ENCODE measurements around the gene PLCB2. TPM values are rescaled to one million over a fixed set of nuclear protein-coding genes. Genes with fewer than 3 reads are reported as not detected.

PLCB2 gene
- total and polyA plus RNA-seq, 9 of the 15 experiments (the other 6 are each of a cell fraction or from before 2014, with no cell fraction given): 0.37 to 12.3 (median 8.0) TPM

GRCh38 chr15:40241269-40242212, 66.2 kb downstream of the PLCB2 start:
- ATAC-seq: no peak
- no peak overlapping the region for H3K4me2 ChIP-seq (ENCODE audit: insufficient read depth, low read length)
- no peak for FAIRE-seq

GRCh38 chr15:40240619-40241221, 67.0 kb downstream of the PLCB2 start:
- intact Hi-C loops (cut with micrococcal nuclease) (no loop called here), in situ Hi-C loops (cut with MboI) (no loop called here)
- H3K27me3 ChIP-seq (ENCODE audit: control insufficient read depth in 2 of 2, insufficient read depth in 2 of 2, low read length in 2 of 2): peaks cover 0 to 7% of the 10 kb centered on the region in 2 experiments; a peak in 1 of 5 replicates
- POLR2A ChIA-PET: interaction anchor here (0.7 to 1.8 kb wide), 2 partner anchors 14 to 53 kb away, joined by 3 to 6 read pairs; no protein-coding TSS in a partner anchor
- FAIRE-seq: no peak
- no peaks in the 10 kb centered on the region for H3K79me2 ChIP-seq (ENCODE audit: control insufficient read depth, insufficient read depth, low read length)
- DNase-seq (ENCODE audit: extremely low read depth in 1 of 4, low spot score in 3 of 4): peak in 1 of 4 experiments; percentile 7
- H3K27ac ChIP-seq (ENCODE audit: extremely low read depth, low read depth, low read length): no peak overlapping the region
- whole genome bisulfite sequencing (ENCODE audit: insufficient coverage, low coverage, missing lambda C conversion rate): 28% methylated on average over 3 of the region's 10 CpGs
- H3K9me3 ChIP-seq (replicated peaks; ENCODE audit: control insufficient read depth, insufficient read depth, low read depth, low read length): no peaks in the 10 kb centered on the region
- no peak overlapping the region for H3K4me2 ChIP-seq (ENCODE audit: insufficient read depth, low read length)
- ATAC-seq: no peak
- CTCF ChIA-PET (ENCODE audit: low intra/inter-chr PET ratio): no interaction called here
- no peak overlapping the region for H2AFZ ChIP-seq (ENCODE audit: low read depth, low read length)
- no peak overlapping the region for H3K9ac ChIP-seq (ENCODE audit: insufficient read depth in 1 of 2, low read depth in 2 of 2, low read length in 2 of 2)
- H3K36me3 ChIP-seq (ENCODE audit: control insufficient read depth, insufficient read depth, low read length): no peaks in the 10 kb centered on the region
- H3K4me1 ChIP-seq (replicated peaks in 1 of 2; ENCODE audit: control insufficient read depth in 2 of 2, insufficient read depth in 2 of 2, low read length in 2 of 2): peaks cover 24 to 40% of the 10 kb centered on the region in 2 experiments; a peak in 4 of 5 replicates
- no peaks in the 10 kb centered on the region for H4K20me1 ChIP-seq (replicated peaks; ENCODE audit: control insufficient read depth, insufficient read depth, low read length)
- no TSS peak for BruUV-seq (replicated peaks)
- H3K4me3 ChIP-seq: no peak overlapping the region
- H3K9me1 ChIP-seq (ENCODE audit: control insufficient read depth, insufficient read depth, low read length): no peaks in the 10 kb centered on the region
- TF ChIP-seq U2AF1 (optimal IDR thresholded peaks at IDR 0.05; ENCODE audit: low read depth, low read length) (no peak), ZC3H8 (IDR thresholded peaks at IDR 0.05) (no peak), EHMT2 (IDR thresholded peaks at IDR 0.05) (no peak), ZNF445 (CRISPR knock-in tag; IDR thresholded peaks at IDR 0.05; ENCODE audit: low read depth) (no peak), NR4A1 (CRISPR knock-in tag; IDR thresholded peaks at IDR 0.05) (no peak), NR4A1 (tag; IDR thresholded peaks at IDR 0.05) (no peak), DACH1 (IDR thresholded peaks at IDR 0.05; ENCODE audit: partially characterized antibody) (no peak), BMI1 (IDR thresholded peaks at IDR 0.05; ENCODE audit: low read length) (no peak), JUND (IDR thresholded peaks at IDR 0.05; ENCODE audit: borderline replicate concordance, low read depth, low read length) (no peak), JUND (tag; IDR thresholded peaks at IDR 0.05; ENCODE audit: borderline replicate concordance, low read depth, low read length) (no peak), RNF2 (IDR thresholded peaks at IDR 0.05) (no peak), ZC3H4 (CRISPR knock-in tag; IDR thresholded peaks at IDR 0.05; ENCODE audit: borderline replicate concordance) (no peak), ERF (CRISPR knock-in tag; IDR thresholded peaks at IDR 0.05) (no peak), LEF1 (IDR thresholded peaks at IDR 0.05) (no peak), MAX (CRISPR knock-in tag; IDR thresholded peaks at IDR 0.05) (no peak), SMAD4 (CRISPR knock-in tag; conservative IDR thresholded peaks at IDR 0.05) (no peak)

More at GRCh38 chr15:40241269-40242212, 66.2 kb downstream of the PLCB2 start:
- ChIA-PET CTCF (ENCODE audit: low intra/inter-chr PET ratio) (no interaction called here), POLR2A (interaction anchor here (0.6 to 1.8 kb wide), 4 partner anchors 13 to 775 kb away, joined by 3 to 6 read pairs (median 4); no protein-coding TSS in a partner anchor)
- peaks cover 0 to 7% of the 10 kb centered on the region in 2 experiments; a peak in 1 of 5 replicates for H3K27me3 ChIP-seq (ENCODE audit: control insufficient read depth in 2 of 2, insufficient read depth in 2 of 2, low read length in 2 of 2)
- no peaks in the 10 kb centered on the region for H3K9me1 ChIP-seq (ENCODE audit: control insufficient read depth, insufficient read depth, low read length)
- no peak overlapping the region for H3K4me3 ChIP-seq
- no peaks in the 10 kb centered on the region for H4K20me1 ChIP-seq (replicated peaks; ENCODE audit: control insufficient read depth, insufficient read depth, low read length)
- no peaks in the 10 kb centered on the region for H3K9me3 ChIP-seq (replicated peaks; ENCODE audit: control insufficient read depth, insufficient read depth, low read depth, low read length)
- no peaks in the 10 kb centered on the region for H3K79me2 ChIP-seq (ENCODE audit: control insufficient read depth, insufficient read depth, low read length)
- H2AFZ ChIP-seq (ENCODE audit: low read depth, low read length): no peak overlapping the region
- intact Hi-C loops (cut with micrococcal nuclease) (no loop called here), in situ Hi-C loops (cut with MboI) (no loop called here)
- WGBS (ENCODE audit: insufficient coverage, low coverage, missing lambda C conversion rate): 46% methylated on average over 13 of the region's 14 CpGs
- no peak overlapping the region for H3K27ac ChIP-seq (ENCODE audit: extremely low read depth, low read depth, low read length)
- TF ChIP-seq TAF9B (IDR thresholded peaks at IDR 0.05; ENCODE audit: partially characterized antibody) (no peak), ZNF239 (CRISPR knock-in tag; IDR thresholded peaks at IDR 0.05) (no peak), SOX6 (IDR thresholded peaks at IDR 0.05) (no peak)
- peaks cover 24 to 40% of the 10 kb centered on the region in 2 experiments; a peak in 4 of 5 replicates for H3K4me1 ChIP-seq (replicated peaks in 1 of 2; ENCODE audit: control insufficient read depth in 2 of 2, insufficient read depth in 2 of 2, low read length in 2 of 2)
- BruUV-seq (replicated peaks): no TSS peak
- H3K9ac ChIP-seq (ENCODE audit: insufficient read depth in 1 of 2, low read depth in 2 of 2, low read length in 2 of 2): no peak overlapping the region
- peak in 1 of 4 experiments; percentile 8 for DNase-seq (ENCODE audit: extremely low read depth in 1 of 4, low spot score in 3 of 4)
- no peaks in the 10 kb centered on the region for H3K36me3 ChIP-seq (ENCODE audit: control insufficient read depth, insufficient read depth, low read length)
